ENCODE measurements around the gene IL12RB2.
"Not testable (repeated sequence)": the region's sequence is repeated elsewhere in the genome, so short reads cannot be mapped to it uniquely, and the experiment has no call there.

IL12RB2 gene

GRCh38 chr1:67431869-67432578, 124.4 kb downstream of the IL12RB2 start:
- no peak for DNase-seq (ENCODE audit: low spot score)

DNA sequence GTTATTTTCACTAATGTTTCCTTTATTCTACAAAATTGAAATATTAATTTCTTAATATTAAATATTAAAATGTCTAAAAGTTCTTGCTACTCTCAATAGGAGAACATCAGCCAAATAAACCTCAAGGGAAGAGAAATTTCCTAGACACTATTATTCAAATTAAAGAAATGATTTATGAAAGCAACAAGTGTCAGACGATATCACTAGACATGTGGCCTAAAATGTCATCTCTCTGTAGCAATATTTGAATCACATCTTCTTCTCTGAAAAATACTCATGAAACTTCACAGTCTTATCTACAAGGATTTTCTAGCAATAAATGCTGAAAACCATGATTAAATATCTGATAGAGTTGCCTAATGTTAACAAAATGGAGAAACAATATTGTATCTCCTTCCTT, 125.1 kb downstream of the IL12RB2 start:
- no peak for DNase-seq (ENCODE audit: low spot score)

DNA sequence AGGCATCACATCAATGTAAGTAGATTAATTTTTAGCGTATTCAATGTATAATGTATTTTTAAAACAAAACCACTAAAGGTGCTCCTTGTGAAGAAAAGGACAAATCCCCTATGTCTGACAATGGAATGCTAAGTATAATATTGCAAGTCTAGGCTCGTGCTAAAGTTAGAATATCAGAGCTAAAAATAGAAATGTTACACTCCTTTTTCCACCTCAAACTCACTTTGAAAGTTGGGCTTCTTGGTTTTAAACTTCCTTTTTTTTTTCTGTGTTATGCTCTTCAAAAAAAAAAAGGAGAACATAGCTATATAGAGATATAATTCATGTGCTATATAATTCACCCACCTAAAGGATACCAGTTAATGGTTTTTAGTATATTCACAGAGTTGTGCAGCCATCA, 126.2 kb downstream of the IL12RB2 start:
- no peak for DNase-seq (ENCODE audit: low spot score)

DNA sequence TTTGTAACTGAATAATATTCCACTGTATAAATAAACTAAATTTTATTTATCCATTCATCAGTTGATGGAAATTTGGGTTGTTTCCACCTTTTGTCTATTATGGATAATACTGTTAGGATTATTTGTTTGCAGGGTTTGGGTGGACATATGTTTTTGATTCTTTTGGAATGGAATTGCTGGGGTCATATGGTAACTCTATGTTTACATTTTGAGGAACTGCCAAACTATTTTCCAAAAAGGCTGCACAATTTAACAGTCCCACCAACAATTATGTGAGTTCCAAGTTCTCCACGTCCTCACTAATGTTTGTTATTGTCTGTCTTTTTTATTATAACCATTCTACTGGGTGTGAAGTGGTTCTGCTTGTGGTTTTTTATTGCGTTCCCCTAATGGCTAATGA, 126.8 kb downstream of the IL12RB2 start:
- DNase-seq (ENCODE audit: low spot score) = no peak

GRCh38 chr1:67436511-67437055, 128.9 kb downstream of the IL12RB2 start:
- no peak for DNase-seq (ENCODE audit: low spot score)

DNA sequence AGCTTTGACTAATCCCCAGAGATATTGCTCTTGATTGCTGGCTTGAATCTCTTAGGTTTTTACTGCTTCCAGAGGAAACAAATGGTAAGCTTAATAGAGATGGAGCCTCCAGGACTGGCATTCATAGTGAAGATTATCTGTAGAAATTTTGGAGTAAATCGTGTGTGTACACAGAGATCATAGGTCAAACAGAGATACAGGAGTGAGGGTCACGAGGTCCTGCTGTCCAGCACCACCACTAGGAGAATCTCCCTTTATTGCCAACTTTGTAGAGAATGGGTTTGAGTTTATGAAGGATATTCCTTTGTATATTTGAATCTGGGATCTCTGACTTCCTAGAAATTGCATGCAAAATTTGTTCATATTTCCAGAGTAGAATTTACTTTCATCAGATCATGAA, 130.3 kb downstream of the IL12RB2 start:
- no peak for DNase-seq (ENCODE audit: low spot score)

GRCh38 chr1:67439277-67440029, 131.8 kb downstream of the IL12RB2 start:
- DNase-seq (ENCODE audit: low spot score) = no peak

GRCh38 chr1:67440339-67440738, 132.7 kb downstream of the IL12RB2 start:
- DNase-seq (ENCODE audit: low spot score) = no peak

DNA sequence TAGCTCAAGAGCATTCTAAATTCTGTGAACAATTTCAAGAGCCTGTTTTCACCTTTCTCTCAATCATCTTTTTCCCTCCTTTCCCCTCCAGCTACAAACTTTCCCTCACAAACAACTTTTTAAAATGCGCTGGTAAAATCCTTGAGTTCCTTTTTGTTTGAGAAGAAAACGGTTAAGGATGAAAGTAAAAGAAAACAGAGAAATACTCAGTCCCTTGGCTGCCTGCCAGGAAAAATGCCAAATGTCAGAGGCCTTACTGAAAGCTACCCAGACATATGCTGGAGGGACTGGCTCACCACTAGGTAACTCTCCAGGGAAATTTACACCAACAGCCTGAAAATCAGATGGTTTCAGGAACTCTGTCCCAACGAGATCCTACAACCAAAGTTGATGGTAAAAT, 133.5 kb downstream of the IL12RB2 start:
- DNase-seq (ENCODE audit: low spot score) = no peak

DNA sequence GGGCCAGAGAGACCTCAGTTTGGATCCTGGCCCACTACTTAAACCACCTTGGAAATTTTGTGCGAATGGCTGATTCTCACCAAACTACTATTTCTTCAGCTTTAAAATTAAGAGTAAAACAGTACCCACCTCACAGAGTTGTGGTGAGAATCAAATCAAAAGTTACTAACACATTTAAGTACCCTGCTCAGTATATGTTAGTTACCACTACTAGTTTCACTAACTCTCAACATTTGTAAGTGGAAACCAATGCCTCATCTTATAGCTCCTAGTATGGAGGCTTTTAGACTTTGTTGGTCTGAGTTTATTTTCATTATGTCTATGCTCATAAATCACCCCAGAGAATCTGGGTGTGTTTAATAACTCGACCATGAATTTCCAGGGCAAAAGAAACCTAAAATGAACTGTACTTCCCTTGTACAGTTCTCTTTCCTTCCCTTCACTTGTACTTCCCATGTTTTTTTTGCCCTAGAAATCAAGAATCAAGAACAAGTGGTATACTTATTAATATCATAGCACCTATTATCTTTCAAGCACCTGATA, 134.1 kb downstream of the IL12RB2 start:
- DNase-seq (ENCODE audit: low spot score) = no peak

- DNase-seq (ENCODE audit: low spot score) = not testable (repeated sequence)
These were observed 138.3 kb downstream of the IL12RB2 start for GRCh38 chr1:67446014-67446413.
